HL-60 (cell line): ENCODE measurements around the gene CIAO1.

Experiments used
- DNase-seq, 2 experiments: peaks; one replicate each; pipeline ENCODE4 v3.0.0-alpha.2; 2010 to 2020; ENCODE audit warnings: low read depth in 1 of 2, low spot score in 1 of 2
- H3K27ac ChIP-seq: fragments of 250-450 bp; sonication (Bioruptor Pico); replicated peaks from 2 replicates; pipeline ENCODE4 v1.5.1; 2020; ENCODE audit warnings: mild to moderate bottlenecking, moderate library complexity
- H3K27me3 ChIP-seq: fragments of 250-450 bp; sonication (Bioruptor Pico); 2 replicates; pipeline ENCODE4 v1.5.1; 2021; ENCODE audit warnings: mild to moderate bottlenecking, moderate library complexity; ENCODE audit not compliant: insufficient read depth, poor library complexity, severe bottlenecking
- H3K4me3 ChIP-seq: replicated peaks from 2 replicates; pipeline ENCODE4 v1.5.1; 2011; ENCODE audit warnings: mild to moderate bottlenecking, control low read depth, low read length; ENCODE audit not compliant: insufficient read depth
- GABPA ChIP-seq: IDR thresholded peaks from 2 replicates; pipeline ENCODE4 v1.6.1; 2012; ENCODE audit warnings: low read depth
- POLR2AphosphoS5 ChIP-seq: IDR thresholded peaks from 2 replicates; pipeline ENCODE4 v1.6.1; 2012; ENCODE audit warnings: low read depth
- SPI1 ChIP-seq: IDR thresholded peaks from 2 replicates; pipeline ENCODE4 v1.6.1; 2012; ENCODE audit warnings: low read depth, mild to moderate bottlenecking, borderline replicate concordance
- TF ChIP-seq, protein P1 (sequence below): IDR thresholded peaks from one replicate; pipeline ENCODE4 v1.5.1; 2011; ENCODE audit warnings: low read length, control low read depth, inconsistent platforms; ENCODE audit not compliant: insufficient read depth
- TF ChIP-seq, protein P2 (sequence below): IDR thresholded peaks from 2 replicates; pipeline ENCODE4 v1.6.1; 2012; ENCODE audit warnings: low read depth; ENCODE audit not compliant: insufficient replicate concordance

CIAO1 gene

DNA sequence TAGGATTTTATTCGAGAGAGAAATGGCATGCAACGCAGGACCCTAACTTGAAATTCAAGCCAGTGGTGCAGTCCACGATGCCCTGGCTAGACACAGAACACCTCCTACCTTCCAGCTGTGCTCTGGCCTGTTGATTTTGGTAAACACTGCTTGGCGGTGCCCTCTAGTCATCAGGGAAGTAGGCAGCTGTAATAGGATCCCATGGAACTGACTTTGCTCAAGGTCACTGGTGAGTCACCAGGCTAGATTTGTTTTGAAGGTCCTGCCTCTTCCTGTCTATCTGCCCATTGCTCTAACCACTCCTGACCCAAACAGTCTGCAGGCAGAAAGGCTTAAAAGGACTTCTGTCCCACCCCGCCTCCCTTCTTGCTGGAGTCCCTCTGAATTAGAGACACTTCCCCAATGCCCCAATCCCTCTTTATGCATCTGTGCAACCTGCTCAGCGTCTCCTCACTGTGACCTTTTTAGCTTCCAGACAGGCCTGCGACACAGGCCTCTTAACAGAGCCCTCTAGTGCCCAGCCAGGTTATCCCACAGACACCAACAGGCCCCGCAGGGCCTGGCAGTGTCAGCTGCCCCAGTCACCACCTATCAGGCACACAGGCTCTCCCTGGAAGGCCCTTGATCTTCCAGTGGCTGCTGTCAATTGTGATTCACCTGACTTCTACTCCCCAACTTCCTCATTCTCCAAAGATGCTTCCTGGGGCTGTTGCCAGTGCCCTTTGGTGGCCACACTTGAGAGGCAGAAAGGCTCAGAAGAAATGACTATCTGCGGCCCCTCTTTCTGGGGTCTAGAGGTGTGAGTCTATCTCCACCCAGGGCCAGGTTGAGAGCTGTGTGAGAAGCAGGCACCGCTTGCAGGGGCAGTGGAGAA, 5.4 kb upstream of the CIAO1 start:
- no peak overlapping the region for H3K4me3 ChIP-seq
- TF ChIP-seq, protein P1, sequence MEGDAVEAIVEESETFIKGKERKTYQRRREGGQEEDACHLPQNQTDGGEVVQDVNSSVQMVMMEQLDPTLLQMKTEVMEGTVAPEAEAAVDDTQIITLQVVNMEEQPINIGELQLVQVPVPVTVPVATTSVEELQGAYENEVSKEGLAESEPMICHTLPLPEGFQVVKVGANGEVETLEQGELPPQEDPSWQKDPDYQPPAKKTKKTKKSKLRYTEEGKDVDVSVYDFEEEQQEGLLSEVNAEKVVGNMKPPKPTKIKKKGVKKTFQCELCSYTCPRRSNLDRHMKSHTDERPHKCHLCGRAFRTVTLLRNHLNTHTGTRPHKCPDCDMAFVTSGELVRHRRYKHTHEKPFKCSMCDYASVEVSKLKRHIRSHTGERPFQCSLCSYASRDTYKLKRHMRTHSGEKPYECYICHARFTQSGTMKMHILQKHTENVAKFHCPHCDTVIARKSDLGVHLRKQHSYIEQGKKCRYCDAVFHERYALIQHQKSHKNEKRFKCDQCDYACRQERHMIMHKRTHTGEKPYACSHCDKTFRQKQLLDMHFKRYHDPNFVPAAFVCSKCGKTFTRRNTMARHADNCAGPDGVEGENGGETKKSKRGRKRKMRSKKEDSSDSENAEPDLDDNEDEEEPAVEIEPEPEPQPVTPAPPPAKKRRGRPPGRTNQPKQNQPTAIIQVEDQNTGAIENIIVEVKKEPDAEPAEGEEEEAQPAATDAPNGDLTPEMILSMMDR: peak; percentile 67
- TF ChIP-seq GABPA (no peak), SPI1 (peak; percentile 28; the same call in 1 of the 2 replicates), POLR2AphosphoS5 (no peak)
- TF ChIP-seq, protein P2, sequence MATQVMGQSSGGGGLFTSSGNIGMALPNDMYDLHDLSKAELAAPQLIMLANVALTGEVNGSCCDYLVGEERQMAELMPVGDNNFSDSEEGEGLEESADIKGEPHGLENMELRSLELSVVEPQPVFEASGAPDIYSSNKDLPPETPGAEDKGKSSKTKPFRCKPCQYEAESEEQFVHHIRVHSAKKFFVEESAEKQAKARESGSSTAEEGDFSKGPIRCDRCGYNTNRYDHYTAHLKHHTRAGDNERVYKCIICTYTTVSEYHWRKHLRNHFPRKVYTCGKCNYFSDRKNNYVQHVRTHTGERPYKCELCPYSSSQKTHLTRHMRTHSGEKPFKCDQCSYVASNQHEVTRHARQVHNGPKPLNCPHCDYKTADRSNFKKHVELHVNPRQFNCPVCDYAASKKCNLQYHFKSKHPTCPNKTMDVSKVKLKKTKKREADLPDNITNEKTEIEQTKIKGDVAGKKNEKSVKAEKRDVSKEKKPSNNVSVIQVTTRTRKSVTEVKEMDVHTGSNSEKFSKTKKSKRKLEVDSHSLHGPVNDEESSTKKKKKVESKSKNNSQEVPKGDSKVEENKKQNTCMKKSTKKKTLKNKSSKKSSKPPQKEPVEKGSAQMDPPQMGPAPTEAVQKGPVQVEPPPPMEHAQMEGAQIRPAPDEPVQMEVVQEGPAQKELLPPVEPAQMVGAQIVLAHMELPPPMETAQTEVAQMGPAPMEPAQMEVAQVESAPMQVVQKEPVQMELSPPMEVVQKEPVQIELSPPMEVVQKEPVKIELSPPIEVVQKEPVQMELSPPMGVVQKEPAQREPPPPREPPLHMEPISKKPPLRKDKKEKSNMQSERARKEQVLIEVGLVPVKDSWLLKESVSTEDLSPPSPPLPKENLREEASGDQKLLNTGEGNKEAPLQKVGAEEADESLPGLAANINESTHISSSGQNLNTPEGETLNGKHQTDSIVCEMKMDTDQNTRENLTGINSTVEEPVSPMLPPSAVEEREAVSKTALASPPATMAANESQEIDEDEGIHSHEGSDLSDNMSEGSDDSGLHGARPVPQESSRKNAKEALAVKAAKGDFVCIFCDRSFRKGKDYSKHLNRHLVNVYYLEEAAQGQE: no peak
- peak overlapping the region; percentile 29 for H3K27ac ChIP-seq
- DNase-seq: peak; percentile 73 to 82
- no peaks in the 10 kb centered on the region for H3K27me3 ChIP-seq

DNA sequence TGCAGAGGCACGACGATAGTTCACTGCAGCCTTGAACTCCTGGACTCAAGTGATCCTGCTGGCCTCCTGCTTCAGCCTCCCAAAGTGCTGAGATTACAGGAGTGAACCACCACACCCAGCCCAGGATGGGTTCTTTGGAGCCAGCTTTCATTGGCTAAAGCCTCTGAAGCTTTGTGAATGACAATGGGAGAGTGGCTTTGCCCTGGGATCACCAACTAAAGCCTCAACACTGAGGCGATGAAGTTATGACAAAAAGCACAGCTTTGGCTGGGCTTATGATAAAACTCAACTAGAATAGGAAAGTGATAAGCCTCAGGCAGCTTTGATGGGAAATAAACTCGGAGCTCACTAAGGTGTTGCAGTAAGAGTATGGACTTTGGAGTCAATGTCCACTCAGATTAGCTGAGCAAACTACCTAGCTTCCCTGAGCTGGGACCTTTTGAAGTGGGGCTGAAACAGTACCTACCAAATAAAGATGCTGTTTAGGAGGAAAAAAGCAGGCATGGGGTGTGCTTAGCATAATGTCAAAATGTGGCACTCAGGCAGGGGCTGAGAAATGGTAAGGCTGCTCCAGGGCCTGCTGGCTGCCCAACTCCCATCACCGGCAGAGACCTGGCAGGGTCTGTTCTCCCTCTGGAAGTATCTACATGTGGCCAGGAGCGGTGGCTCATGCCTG, 4.6 kb upstream of the CIAO1 start:
- TF ChIP-seq GABPA: no peak
- TF ChIP-seq, protein P1: no peak
- no peak for TF ChIP-seq POLR2AphosphoS5
- no peak for TF ChIP-seq SPI1
- TF ChIP-seq, protein P2: no peak
- H3K27ac ChIP-seq: no peak overlapping the region

DNA sequence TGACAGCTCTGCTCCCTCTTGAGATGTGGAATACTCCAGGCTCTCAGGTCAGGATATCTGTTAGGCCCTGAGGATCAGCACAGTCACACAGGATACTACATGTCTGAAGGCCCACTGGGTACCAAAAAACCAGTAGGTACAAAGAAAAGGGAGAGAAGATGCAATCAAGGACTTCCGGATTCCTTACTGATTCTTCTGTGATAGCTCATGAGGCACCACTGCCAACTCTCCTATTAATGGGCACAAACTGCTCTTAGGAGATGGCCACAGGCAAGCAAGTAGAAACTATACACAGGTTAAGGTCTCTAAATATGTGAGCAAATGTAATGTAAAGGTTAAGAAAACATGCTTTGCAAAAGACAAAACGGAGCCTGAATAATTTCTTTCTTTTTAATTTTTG, 3.7 kb upstream of the CIAO1 start:
- Histone ChIP-seq H3K4me3 (no peak overlapping the region), H3K27ac (no peak overlapping the region), H3K27me3 (no peaks in the 10 kb centered on the region)
- DNase-seq: no peak
- TF ChIP-seq, protein P2: no peak
- TF ChIP-seq GABPA: no peak
- no peak for TF ChIP-seq SPI1
- TF ChIP-seq, protein P1: no peak
- TF ChIP-seq POLR2AphosphoS5: no peak

More for the DNA sequence above, 4.6 kb upstream of the CIAO1 start:
- no peak for DNase-seq
- no peak overlapping the region for H3K4me3 ChIP-seq
- H3K27me3 ChIP-seq: no peaks in the 10 kb centered on the region
